ENCODE data around the gene GPR4. TPM values are rescaled to one million over a fixed set of nuclear protein-coding genes. Genes with fewer than 3 reads are reported as not detected.

The GPR4 gene
- total RNA-seq, 1 donor from 2014 or later = not detected

DNA sequence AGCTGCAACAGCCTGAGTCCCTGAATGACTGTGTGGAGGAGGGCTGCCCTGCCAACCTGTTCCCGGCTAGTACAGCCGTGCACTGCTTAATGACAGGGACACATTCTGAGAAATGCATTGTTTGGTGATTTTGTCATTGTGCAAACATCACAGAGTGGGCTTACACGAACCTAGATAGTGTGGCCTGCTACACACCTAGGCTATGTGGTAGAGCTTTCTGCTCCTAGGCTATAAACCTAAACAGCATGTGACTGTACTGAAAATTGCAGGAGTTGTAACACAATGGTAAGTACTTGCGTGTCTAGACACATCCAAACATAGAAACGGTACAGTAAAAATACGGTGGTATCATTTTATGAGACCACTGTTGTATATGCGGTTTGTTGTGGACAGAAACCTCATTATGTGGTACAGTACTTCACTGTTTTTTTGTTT, 59.8 kb downstream of the GPR4 start:
- no peak overlapping the region for H3K27ac Mint-ChIP-seq (ENCODE audit: unreplicated experiment)
- no peak for TF ChIP-seq CTCF (conservative IDR thresholded peaks at IDR 0.05)
- no peak overlapping the region for H3K4me3 Mint-ChIP-seq
- DNase-seq (ENCODE audit: low read depth, low spot score) = no peak
- H3K9me3 Mint-ChIP-seq = no peaks in the 10 kb centered on the region
- H3K27me3 Mint-ChIP-seq (ENCODE audit: low read depth) = no peaks in the 10 kb centered on the region
- peaks cover 7% of the 10 kb centered on the region for H3K4me1 Mint-ChIP-seq
- no peaks in the 10 kb centered on the region for H3K36me3 Mint-ChIP-seq (ENCODE audit: low read depth)

Small RNA genes within 50 kb of the gene (microRNA-seq; reads per million reads assigned to microRNA genes)
- gene MIR330 = 365 reads per million, percentile 73 among the genes with 10 or more reads in this experiment

Other genes with a start within 250 kb of the GPR4 start
- gene ERCC2, start 231.6 kb downstream of the GPR4 start, total RNA-seq = 67.3 and 71.3 TPM in 2 replicates
- 6.4 and 8.2 TPM in 2 replicates for gene PPP1R13L, start 197.1 kb downstream of the GPR4 start, total RNA-seq
- gene POLR1G, start 195.6 kb downstream of the GPR4 start, total RNA-seq = 11.7 and 12.8 TPM in 2 replicates
- gene ERCC1, start 178.3 kb downstream of the GPR4 start, total RNA-seq = 111 and 115 TPM in 2 replicates
- 0.26 and 0.45 TPM in 2 replicates for gene FOSB, start 134.2 kb downstream of the GPR4 start, total RNA-seq
- 16.2 and 19.8 TPM in 2 replicates for gene RTN2, start 105.2 kb downstream of the GPR4 start, total RNA-seq
- not detected in 2 replicates for gene PPM1N, start 103.8 kb downstream of the GPR4 start, total RNA-seq
- gene VASP, start 94.7 kb downstream of the GPR4 start, total RNA-seq = 46.1 and 49.9 TPM in 2 replicates
- 14.8 and 15.7 TPM in 2 replicates for gene OPA3, start 17.4 kb downstream of the GPR4 start, total RNA-seq
- 15.0 and 20.2 TPM in 2 replicates for gene EML2, start 37.2 kb upstream of the GPR4 start, total RNA-seq
- 0.96 and 1.0 TPM in 2 replicates for gene GIPR, start 66.0 kb upstream of the GPR4 start, total RNA-seq
- gene SNRPD2, start 89.7 kb upstream of the GPR4 start, total RNA-seq = 635 and 666 TPM in 2 replicates
- 11.4 and 11.8 TPM in 2 replicates for gene QPCTL, start 90.5 kb upstream of the GPR4 start, total RNA-seq
- 27.2 and 30.3 TPM in 2 replicates for gene FBXO46, start 128.7 kb upstream of the GPR4 start, total RNA-seq
- gene MEIOSIN, start 131.2 kb upstream of the GPR4 start, total RNA-seq = not detected in 2 replicates
- 36.8 and 38.6 TPM in 2 replicates for gene SIX5, start 167.0 kb upstream of the GPR4 start, total RNA-seq
- gene DMPK, start 180.3 kb upstream of the GPR4 start, total RNA-seq = 114 and 118 TPM in 2 replicates
- 107 and 110 TPM in 2 replicates for gene DMWD, start 190.6 kb upstream of the GPR4 start, total RNA-seq
- 0.32 and 0.44 TPM in 2 replicates for gene RSPH6A, start 213.1 kb upstream of the GPR4 start, total RNA-seq